Stimulated activated effector memory CD8-positive, alpha-beta T cell treated with anti-CD3 and anti-CD28 coated beads, Interleukin-12 subunit alpha, Interleukin-12 subunit beta, amount 100 ng/mL, for 72 hours (primary cell): ENCODE results near the gene GPRC5B.

Source experiments
- ATAC-seq: fragments of 150-1000 bp; cut with Tn5 transposase; 2 replicates; pipeline ENCODE4 v1.10.0; 2021
- DNase-seq, 2 donors: peaks; one replicate each; pipeline ENCODE4 v3.0.0; 2021 to 2022; ENCODE audit warnings: low spot score in 2 of 2
- H3K27ac Mint-ChIP-seq: one replicate; pipeline ENCODE4 v1.8.0; 2022; ENCODE audit warnings: mild to moderate bottlenecking, mixed read lengths
- H3K36me3 Mint-ChIP-seq: one replicate; pipeline ENCODE4 v1.8.0; 2022; ENCODE audit warnings: mild to moderate bottlenecking, mixed read lengths
- H3K4me1 Mint-ChIP-seq: one replicate; pipeline ENCODE4 v1.8.0; 2022; ENCODE audit warnings: mixed read lengths
- H3K4me3 Mint-ChIP-seq: one replicate; pipeline ENCODE4 v1.8.0; 2022; ENCODE audit warnings: mild to moderate bottlenecking, mixed read lengths
- H3K9me3 Mint-ChIP-seq: one replicate; pipeline ENCODE4 v1.8.0; 2022; ENCODE audit warnings: mixed read lengths

Gene GPRC5B

GRCh38 chr16:19831678-19832077 is 53.0 kb downstream of the GPRC5B start:
- Mint-ChIP-seq H3K4me1 (no peaks in the 10 kb centered on the region), H3K27ac (no peak overlapping the region), H3K9me3 (no peaks in the 10 kb centered on the region), H3K36me3 (no peaks in the 10 kb centered on the region), H3K4me3 (no peak overlapping the region)
- no peak for ATAC-seq
- no peak for DNase-seq

- ATAC-seq (no peak), DNase-seq (no peak)
- no peaks in the 10 kb centered on the region for H3K9me3 Mint-ChIP-seq
- H3K4me1 Mint-ChIP-seq: no peaks in the 10 kb centered on the region
- no peaks in the 10 kb centered on the region for H3K36me3 Mint-ChIP-seq
- H3K27ac Mint-ChIP-seq: no peak overlapping the region
- no peak overlapping the region for H3K4me3 Mint-ChIP-seq
Observed at GRCh38 chr16:19830902-19831560, 53.6 kb downstream of the GPRC5B start.

GRCh38 chr16:19829844-19830692 is 54.6 kb downstream of the GPRC5B start:
- Mint-ChIP-seq H3K4me1 (no peaks in the 10 kb centered on the region), H3K27ac (no peak overlapping the region), H3K36me3 (no peaks in the 10 kb centered on the region), H3K9me3 (no peaks in the 10 kb centered on the region), H3K4me3 (no peak overlapping the region)
- DNase-seq (no peak), ATAC-seq (no peak)

- H3K27ac Mint-ChIP-seq: no peak overlapping the region
- no peak overlapping the region for H3K4me3 Mint-ChIP-seq
- ATAC-seq: no peak
- no peaks in the 10 kb centered on the region for H3K36me3 Mint-ChIP-seq
- no peaks in the 10 kb centered on the region for H3K4me1 Mint-ChIP-seq
- H3K9me3 Mint-ChIP-seq: no peaks in the 10 kb centered on the region
- DNase-seq: no peak
Observed at GRCh38 chr16:19824216-19824615, 60.4 kb downstream of the GPRC5B start.

- H3K9me3 Mint-ChIP-seq: no peaks in the 10 kb centered on the region
- DNase-seq (no peak), ATAC-seq (no peak)
- no peak overlapping the region for H3K27ac Mint-ChIP-seq
- H3K4me1 Mint-ChIP-seq: no peaks in the 10 kb centered on the region
- no peaks in the 10 kb centered on the region for H3K36me3 Mint-ChIP-seq
- no peak overlapping the region for H3K4me3 Mint-ChIP-seq
Observed at GRCh38 chr16:19823322-19823721, 61.3 kb downstream of the GPRC5B start.

- H3K27ac Mint-ChIP-seq: no peak overlapping the region
- ATAC-seq (no peak), DNase-seq (no peak)
- no peak overlapping the region for H3K4me3 Mint-ChIP-seq
- H3K4me1 Mint-ChIP-seq: no peaks in the 10 kb centered on the region
- no peaks in the 10 kb centered on the region for H3K36me3 Mint-ChIP-seq
- H3K9me3 Mint-ChIP-seq: no peaks in the 10 kb centered on the region
Observed at GRCh38 chr16:19822533-19822932, 62.1 kb downstream of the GPRC5B start.

- Mint-ChIP-seq H3K4me1 (no peaks in the 10 kb centered on the region), H3K9me3 (peaks cover 4% of the 10 kb centered on the region), H3K36me3 (no peaks in the 10 kb centered on the region), H3K27ac (no peak overlapping the region), H3K4me3 (no peak overlapping the region)
- ATAC-seq (no peak), DNase-seq (no peak)
Observed at GRCh38 chr16:19817875-19818274, 66.8 kb downstream of the GPRC5B start.

GRCh38 chr16:19817122-19817521 is 67.5 kb downstream of the GPRC5B start:
- H3K4me1 Mint-ChIP-seq: no peaks in the 10 kb centered on the region
- ATAC-seq (no peak), DNase-seq (no peak)
- no peak overlapping the region for H3K4me3 Mint-ChIP-seq
- no peak overlapping the region for H3K27ac Mint-ChIP-seq
- H3K9me3 Mint-ChIP-seq: peaks cover 5% of the 10 kb centered on the region
- H3K36me3 Mint-ChIP-seq: no peaks in the 10 kb centered on the region

GRCh38 chr16:19815418-19815817 is 69.2 kb downstream of the GPRC5B start:
- ATAC-seq: no peak
- Mint-ChIP-seq H3K4me3 (no peak overlapping the region), H3K4me1 (no peaks in the 10 kb centered on the region), H3K36me3 (no peaks in the 10 kb centered on the region), H3K9me3 (peaks cover 5% of the 10 kb centered on the region), H3K27ac (no peak overlapping the region)
- DNase-seq: no peak

- H3K9me3 Mint-ChIP-seq: peaks cover 5% of the 10 kb centered on the region
- DNase-seq (no peak), ATAC-seq (no peak)
- no peaks in the 10 kb centered on the region for H3K4me1 Mint-ChIP-seq
- no peaks in the 10 kb centered on the region for H3K36me3 Mint-ChIP-seq
- no peak overlapping the region for H3K27ac Mint-ChIP-seq
- H3K4me3 Mint-ChIP-seq: no peak overlapping the region
Observed at GRCh38 chr16:19812986-19813385, 71.7 kb downstream of the GPRC5B start.

- H3K4me1 Mint-ChIP-seq: no peaks in the 10 kb centered on the region
- no peaks in the 10 kb centered on the region for H3K36me3 Mint-ChIP-seq
- DNase-seq: no peak
- no peak for ATAC-seq
- H3K4me3 Mint-ChIP-seq: no peak overlapping the region
- H3K9me3 Mint-ChIP-seq: peaks cover 5% of the 10 kb centered on the region
- no peak overlapping the region for H3K27ac Mint-ChIP-seq
Observed at GRCh38 chr16:19810817-19811731, 73.6 kb downstream of the GPRC5B start.

- H3K9me3 Mint-ChIP-seq: peaks cover 7% of the 10 kb centered on the region
- ATAC-seq (no peak), DNase-seq (no peak)
- H3K36me3 Mint-ChIP-seq: no peaks in the 10 kb centered on the region
- no peak overlapping the region for H3K27ac Mint-ChIP-seq
- H3K4me3 Mint-ChIP-seq: no peak overlapping the region
- peaks cover 6% of the 10 kb centered on the region for H3K4me1 Mint-ChIP-seq
Observed at GRCh38 chr16:19809693-19810092, 75.0 kb downstream of the GPRC5B start.

- H3K4me1 Mint-ChIP-seq: peaks cover 8% of the 10 kb centered on the region
- H3K9me3 Mint-ChIP-seq: peaks cover 7% of the 10 kb centered on the region
- no peak overlapping the region for H3K4me3 Mint-ChIP-seq
- DNase-seq: no peak
- no peak for ATAC-seq
- H3K36me3 Mint-ChIP-seq: no peaks in the 10 kb centered on the region
- H3K27ac Mint-ChIP-seq: no peak overlapping the region
Observed at GRCh38 chr16:19809121-19809635, 75.5 kb downstream of the GPRC5B start.

- H3K9me3 Mint-ChIP-seq: peaks cover 6% of the 10 kb centered on the region
- H3K4me3 Mint-ChIP-seq: no peak overlapping the region
- ATAC-seq (peak; percentile 72), DNase-seq (no peak)
- H3K36me3 Mint-ChIP-seq: no peaks in the 10 kb centered on the region
- H3K27ac Mint-ChIP-seq: no peak overlapping the region
- peaks cover 8% of the 10 kb centered on the region for H3K4me1 Mint-ChIP-seq
Observed at GRCh38 chr16:19808061-19808641, 76.5 kb downstream of the GPRC5B start.
